HG02938 (cell line): Measurements from ENCODE around the gene EDIL3.

Experiments
- ATAC-seq: cut with Tn5 transposase; IDR thresholded peaks from one replicate; pipeline ENCODE4 v1.9.1; 2021; ENCODE audit warnings: mild to moderate bottlenecking, moderate library complexity; ENCODE audit not compliant: unreplicated experiment

The EDIL3 gene

DNA sequence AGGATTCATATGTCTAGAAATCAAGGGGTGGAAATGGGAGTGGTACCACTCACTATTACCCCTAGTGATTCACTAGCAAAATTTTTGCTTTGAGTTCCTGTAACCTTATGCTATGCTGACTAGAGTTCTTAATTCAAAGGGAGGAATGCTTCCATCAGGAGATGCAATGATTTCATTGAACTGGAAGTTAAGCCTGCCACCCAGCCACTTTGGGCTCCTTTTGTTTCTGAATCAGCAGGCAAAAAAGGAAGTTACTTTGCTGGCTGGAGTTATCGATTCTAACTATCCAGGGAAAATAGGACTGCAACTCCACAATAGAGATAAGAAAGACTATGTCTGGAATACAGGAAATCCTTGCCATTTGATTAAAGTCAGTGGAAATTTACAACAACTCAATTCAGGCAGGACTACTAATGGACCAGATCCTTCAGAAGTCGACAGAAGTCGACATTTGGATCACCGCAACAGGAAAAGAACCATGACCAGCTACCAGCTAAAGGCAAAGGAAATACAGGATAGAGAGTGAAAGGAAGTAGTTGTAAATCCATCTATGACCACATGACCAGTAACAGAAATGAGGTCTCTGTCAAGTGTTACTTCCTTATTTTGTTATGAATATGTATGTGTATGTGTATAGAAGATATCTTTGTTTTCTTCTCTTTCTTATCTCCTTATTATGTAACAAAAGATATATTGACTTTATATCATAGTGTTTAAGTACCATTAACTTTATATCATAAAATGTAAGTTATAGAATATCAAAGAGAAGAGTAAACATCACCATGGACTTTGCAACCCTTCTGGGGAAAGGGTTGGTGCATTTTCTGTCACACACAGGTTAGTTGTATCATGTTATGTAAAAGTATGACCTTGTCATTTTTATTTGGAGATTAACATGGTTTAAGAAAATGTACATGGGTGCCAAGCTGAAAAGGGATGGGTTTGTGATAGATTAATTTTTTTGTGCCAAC lies 465.3 kb downstream of the EDIL3 start:
- ATAC-seq, result peak; percentile 72

- ATAC-seq, result no peak
These were observed 467.3 kb downstream of the EDIL3 start for GRCh38 chr5:83917261-83917908.

- ATAC-seq, result no peak
These were observed 469.8 kb downstream of the EDIL3 start for GRCh38 chr5:83914662-83915418.

DNA sequence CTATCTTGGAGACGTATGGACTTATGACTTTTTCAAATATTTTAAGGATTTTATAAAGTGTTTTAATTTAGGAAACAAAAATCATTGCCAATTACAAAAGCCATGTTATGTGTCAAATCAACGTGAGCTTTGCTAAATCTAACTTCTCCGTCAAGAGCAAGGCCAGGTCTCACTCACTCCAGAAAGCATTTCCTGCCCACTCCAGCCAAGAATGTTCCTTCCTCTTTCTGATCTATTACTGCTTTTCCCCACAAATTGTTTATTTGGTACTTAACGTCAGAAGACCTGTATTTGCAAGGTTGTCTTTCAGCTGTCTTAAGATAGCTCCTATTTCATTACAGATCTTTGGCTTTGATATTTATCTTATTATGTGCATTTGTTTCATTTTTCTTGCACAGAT lies 470.5 kb downstream of the EDIL3 start:
- no peak for ATAC-seq

- ATAC-seq, result no peak
These were observed 471.1 kb downstream of the EDIL3 start for GRCh38 chr5:83913593-83913992.

DNA sequence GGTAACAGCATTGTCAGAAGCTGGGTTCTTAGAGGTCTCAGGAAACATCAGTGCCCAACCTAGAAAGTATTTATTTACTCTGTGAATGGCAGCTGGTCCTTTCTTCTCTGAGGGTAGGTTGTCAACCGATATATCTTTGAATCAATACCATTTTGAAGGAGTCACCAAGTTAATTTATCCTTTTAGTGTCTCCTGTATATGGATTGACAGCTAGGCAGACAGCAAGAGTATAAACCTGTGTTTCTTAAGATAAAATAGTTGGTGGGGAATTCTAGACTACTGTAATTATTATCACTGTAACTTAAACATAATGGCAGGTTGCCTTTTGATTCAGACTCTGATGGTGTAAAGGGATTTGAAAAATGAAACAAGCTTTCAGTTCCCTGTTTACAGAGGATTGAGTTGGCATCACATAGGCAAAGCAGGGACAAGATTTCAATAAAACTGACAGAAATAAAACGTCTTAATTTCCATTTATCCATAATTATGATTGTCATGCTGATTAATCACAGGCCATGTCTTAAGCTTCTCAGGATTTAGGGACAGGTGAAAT lies 473.2 kb downstream of the EDIL3 start:
- ATAC-seq, result no peak

GRCh38 chr5:83900306-83900705 lies 484.4 kb downstream of the EDIL3 start:
- ATAC-seq, result no peak

GRCh38 chr5:83899326-83899970 lies 485.2 kb downstream of the EDIL3 start:
- ATAC-seq, result no peak

DNA sequence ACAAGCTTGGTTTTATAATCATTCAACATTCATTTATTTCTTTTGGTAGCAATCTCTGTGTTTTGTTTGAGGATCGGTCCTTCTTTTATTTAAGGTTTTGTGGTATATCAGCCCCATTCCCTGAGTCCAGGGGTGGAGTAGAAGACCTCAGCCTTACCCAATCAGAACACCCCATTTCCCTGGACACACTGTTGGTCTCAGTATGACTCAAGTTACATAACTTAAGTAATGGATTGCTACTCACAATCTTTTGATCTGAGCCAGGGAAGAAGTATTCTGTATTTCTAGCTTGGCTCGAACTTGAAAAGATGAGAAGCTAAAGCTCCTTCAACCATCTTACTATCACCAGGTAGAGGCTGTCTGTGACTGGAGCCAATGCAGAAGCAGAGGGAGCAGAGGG lies 488.8 kb downstream of the EDIL3 start:
- no peak for ATAC-seq

DNA sequence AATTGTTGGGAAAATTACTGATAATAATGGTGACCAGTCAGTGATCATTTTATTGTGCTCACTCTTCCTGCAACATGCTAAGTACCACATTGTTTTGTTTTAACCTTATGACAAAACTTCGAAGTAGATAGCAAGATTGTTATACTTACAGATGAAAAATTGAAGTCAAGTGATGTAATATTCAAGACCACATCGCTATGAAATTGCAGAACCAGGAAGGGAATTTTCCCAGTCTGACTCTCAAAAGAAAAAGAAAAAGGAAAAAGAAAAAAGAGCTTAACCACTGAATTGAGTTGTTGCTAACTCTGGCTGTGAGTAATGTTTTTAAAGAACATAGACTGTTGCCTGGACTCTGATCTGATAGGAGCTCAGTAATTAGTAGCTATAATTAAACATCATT lies 493.4 kb downstream of the EDIL3 start:
- ATAC-seq, result no peak
